Gastroesophageal sphincter (tissue), 3 donors: Measurements from ENCODE around the gene NFIL3.

Experiments used
- EP300 ChIP-seq: sonication (generic); formaldehyde crosslinking; IDR thresholded peaks from one replicate; pipeline ENCODE4 v1.6.1; 2017; ENCODE audit warnings: antibody characterized with exemption, mild to moderate bottlenecking
- POLR2A ChIP-seq, 2 donors: fragments of 450-650 bp; IDR thresholded peaks; one replicate each; pipeline ENCODE4 v1.6.1; 2017; ENCODE audit warnings: antibody characterized with exemption in 2 of 2, mild to moderate bottlenecking in 2 of 2, moderate library complexity in 1 of 2
- POLR2AphosphoS5 ChIP-seq: sonication (generic); formaldehyde crosslinking; IDR thresholded peaks from one replicate; pipeline ENCODE4 v1.6.1; 2017; ENCODE audit warnings: antibody characterized with exemption
- TF ChIP-seq, protein P1 (sequence below), 4 experiments: fragments of 200-600 bp in 2 of 4; fragments of 450-650 bp in 2 of 4; sonication (generic) in 1 of 4; IDR thresholded peaks; one replicate each; pipeline ENCODE4 v1.5.1; 2017 to 2019; ENCODE audit warnings: antibody characterized with exemption in 4 of 4, mild to moderate bottlenecking in 2 of 4, moderate library complexity in 2 of 4

DNA sequence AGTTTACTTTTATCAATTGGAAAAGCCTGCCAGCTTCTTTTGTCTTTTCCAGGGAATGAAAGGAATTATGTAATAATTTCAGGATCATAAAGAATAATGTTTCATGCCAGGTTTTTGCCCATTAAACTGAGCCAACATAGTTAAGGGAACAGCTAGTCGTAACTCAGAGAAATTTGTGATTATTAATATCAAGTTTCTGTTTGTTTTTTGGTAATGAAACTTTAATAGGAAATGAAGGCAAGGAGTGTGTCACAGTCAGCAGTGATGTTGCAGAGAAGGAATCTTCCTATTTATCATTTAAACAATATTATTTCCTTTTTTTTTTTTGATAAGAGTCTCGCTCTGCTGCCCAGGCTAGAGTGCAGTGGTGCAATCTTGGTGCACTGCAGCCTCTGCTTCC lies 10.7 kb downstream of the NFIL3 start:
- TF ChIP-seq POLR2AphosphoS5, result no peak
- TF ChIP-seq, protein P1, sequence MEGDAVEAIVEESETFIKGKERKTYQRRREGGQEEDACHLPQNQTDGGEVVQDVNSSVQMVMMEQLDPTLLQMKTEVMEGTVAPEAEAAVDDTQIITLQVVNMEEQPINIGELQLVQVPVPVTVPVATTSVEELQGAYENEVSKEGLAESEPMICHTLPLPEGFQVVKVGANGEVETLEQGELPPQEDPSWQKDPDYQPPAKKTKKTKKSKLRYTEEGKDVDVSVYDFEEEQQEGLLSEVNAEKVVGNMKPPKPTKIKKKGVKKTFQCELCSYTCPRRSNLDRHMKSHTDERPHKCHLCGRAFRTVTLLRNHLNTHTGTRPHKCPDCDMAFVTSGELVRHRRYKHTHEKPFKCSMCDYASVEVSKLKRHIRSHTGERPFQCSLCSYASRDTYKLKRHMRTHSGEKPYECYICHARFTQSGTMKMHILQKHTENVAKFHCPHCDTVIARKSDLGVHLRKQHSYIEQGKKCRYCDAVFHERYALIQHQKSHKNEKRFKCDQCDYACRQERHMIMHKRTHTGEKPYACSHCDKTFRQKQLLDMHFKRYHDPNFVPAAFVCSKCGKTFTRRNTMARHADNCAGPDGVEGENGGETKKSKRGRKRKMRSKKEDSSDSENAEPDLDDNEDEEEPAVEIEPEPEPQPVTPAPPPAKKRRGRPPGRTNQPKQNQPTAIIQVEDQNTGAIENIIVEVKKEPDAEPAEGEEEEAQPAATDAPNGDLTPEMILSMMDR (IDR thresholded peaks at IDR 0.05), result no peak
- no peak for TF ChIP-seq POLR2A (IDR thresholded peaks at IDR 0.05)
- no peak for TF ChIP-seq EP300
